ENCODE results near the gene TBC1D9B.

Gene TBC1D9B

GRCh38 chr5:179860301-179860700, 47.4 kb downstream of the TBC1D9B start:
- no peaks in the 10 kb centered on the region for H3K27me3 ChIP-seq (ENCODE audit: control insufficient read depth in 1 of 2, insufficient read depth in 1 of 2, low read length in 2 of 2)
- H2BK5ac ChIP-seq (ENCODE audit: low read depth, low read length, poor library complexity, severe bottlenecking) = no peak overlapping the region
- peaks cover 26% of the 10 kb centered on the region for H3K79me1 ChIP-seq (replicated peaks; ENCODE audit: low read length, poor library complexity, severe bottlenecking)
- H2AK5ac ChIP-seq (ENCODE audit: low read length, severe bottlenecking) = no peak overlapping the region
- no peak overlapping the region for H2BK120ac ChIP-seq (ENCODE audit: low read depth, low read length)
- no peak overlapping the region for H3K18ac ChIP-seq (ENCODE audit: low read depth in 1 of 2, low read length in 2 of 2)
- no peak for DNase-seq
- H2BK15ac ChIP-seq (ENCODE audit: low read depth, poor library complexity, severe bottlenecking) = no peak overlapping the region
- peak overlapping the region; percentile 97 for H3K9ac ChIP-seq (ENCODE audit: low read length)
- H2BK12ac ChIP-seq (ENCODE audit: low read length in 2 of 2) = no peak overlapping the region
- peaks cover 39 to 42% of the 10 kb centered on the region in 2 experiments for H3K36me3 ChIP-seq (ENCODE audit: control insufficient read depth in 1 of 2, insufficient read depth in 2 of 2, low read depth in 1 of 2, low read length in 2 of 2)
- WGBS = 91% methylated on average over 11 of the region's 11 CpGs
- no peak overlapping the region for H3K14ac ChIP-seq (ENCODE audit: low read length in 2 of 2)
- H3K27ac ChIP-seq (ENCODE audit: low read length, poor library complexity, severe bottlenecking) = no peak overlapping the region
- H3K23ac ChIP-seq (ENCODE audit: low read length in 2 of 2) = no peak overlapping the region
- H3K4me1 ChIP-seq (ENCODE audit: control insufficient read depth, insufficient read depth, low read depth, low read length) = peaks cover 8% of the 10 kb centered on the region
- H3K4me2 ChIP-seq (ENCODE audit: low read length, poor library complexity, severe bottlenecking) = no peak overlapping the region
- no peaks in the 10 kb centered on the region for H3K9me3 ChIP-seq (ENCODE audit: control insufficient read depth, low read length)
- no peak overlapping the region for H2AFZ ChIP-seq (ENCODE audit: low read depth, low read length)
- no peak overlapping the region for H3K4ac ChIP-seq (ENCODE audit: low read depth in 1 of 2, low read length in 2 of 2)
- H3K4me3 ChIP-seq (ENCODE audit: insufficient read depth in 1 of 2, low read depth in 1 of 2, low read length in 2 of 2) = peak overlapping the region in 1 of 2 experiments; percentile 98
- H4K91ac ChIP-seq (ENCODE audit: low read length) = no peak overlapping the region
- no peak overlapping the region for H4K8ac ChIP-seq (ENCODE audit: low read length)

DNA sequence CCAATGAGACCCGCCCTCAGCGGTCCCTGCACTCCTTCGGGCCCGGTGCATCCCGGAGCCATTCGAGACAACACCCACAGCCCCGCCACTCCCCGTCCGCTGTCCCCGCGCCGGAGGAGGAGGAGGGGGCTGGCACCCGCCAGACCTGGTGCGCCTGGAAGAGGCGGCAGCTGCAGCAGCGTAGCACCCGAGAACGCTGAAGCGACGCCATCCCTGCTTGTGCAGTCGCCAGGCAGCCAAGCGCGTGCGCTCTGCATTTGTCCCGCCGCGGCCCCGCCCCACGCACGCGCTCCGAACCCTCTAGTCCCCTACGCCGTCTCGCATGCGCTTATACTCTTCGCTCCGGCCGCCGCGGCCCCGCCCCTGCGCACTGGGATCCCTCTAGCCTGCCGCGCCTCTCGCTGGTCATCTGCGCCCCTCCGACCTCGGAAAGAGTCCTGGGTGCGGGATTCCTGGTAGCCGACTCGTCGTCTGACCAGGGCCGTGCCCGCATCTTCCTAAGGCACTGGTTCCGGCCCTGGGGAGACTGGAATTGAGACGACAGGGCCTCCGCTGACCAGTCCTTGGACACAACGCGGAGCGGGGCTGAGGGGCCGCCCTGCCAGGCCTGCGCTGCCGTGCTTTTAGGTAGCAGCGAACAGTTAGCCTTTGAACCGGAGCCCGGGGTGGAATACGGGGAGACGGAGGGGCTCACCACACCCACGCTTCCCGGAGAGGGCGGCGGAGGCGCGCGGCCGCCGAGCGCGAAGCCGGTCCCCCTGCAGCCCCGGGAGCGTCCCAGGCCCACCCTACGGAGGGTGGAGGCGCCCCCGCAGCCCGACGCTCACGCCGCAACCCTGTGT, 48.9 kb downstream of the TBC1D9B start, which contains the start of gene MRNIP:
MRNIP (minus strand) TSS at position 232 of the 842 bp plus-strand sequence; CDS start at position 211, 21 bp downstream.
- WGBS = 0% methylated on average over 74 of the region's 90 CpGs
- Histone ChIP-seq H3K23ac (ENCODE audit: low read length in 2 of 2) (peak within 1 kb of the TSS in 1 of 2 experiments; percentile 90), H3K4me2 (ENCODE audit: low read length, poor library complexity, severe bottlenecking) (peak within 1 kb of the TSS; percentile 90)

DNA sequence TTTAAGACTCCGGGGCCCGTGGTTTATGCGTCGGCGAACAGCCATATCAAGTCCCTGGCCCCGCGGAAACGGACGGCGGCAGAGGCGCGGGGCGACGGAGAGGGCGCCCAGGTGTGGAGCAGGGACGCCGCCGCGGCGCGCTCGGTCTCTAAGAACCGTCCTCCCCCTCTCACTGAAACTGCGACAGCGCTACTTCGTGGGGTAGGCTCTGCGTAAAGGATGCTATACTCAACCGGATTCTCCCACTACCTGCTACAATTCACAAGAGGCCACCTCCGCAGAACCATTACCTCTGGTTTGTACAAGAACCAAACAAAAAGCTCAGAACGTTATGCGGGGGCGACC, 49.5 kb downstream of the TBC1D9B start:
- Histone ChIP-seq H2BK15ac (ENCODE audit: low read depth, poor library complexity, severe bottlenecking) (no peak overlapping the region), H4K91ac (ENCODE audit: low read length) (no peak overlapping the region), H2BK5ac (ENCODE audit: low read depth, low read length, poor library complexity, severe bottlenecking) (no peak overlapping the region), H3K27ac (ENCODE audit: low read length, poor library complexity, severe bottlenecking) (no peak overlapping the region), H4K8ac (ENCODE audit: low read length) (no peak overlapping the region), H2BK12ac (ENCODE audit: low read length in 2 of 2) (no peak overlapping the region), H3K79me1 (replicated peaks; ENCODE audit: low read length, poor library complexity, severe bottlenecking) (peaks cover 28% of the 10 kb centered on the region), H2AFZ (ENCODE audit: low read depth, low read length) (peak overlapping the region; percentile 58), H3K18ac (ENCODE audit: low read depth in 1 of 2, low read length in 2 of 2) (peak overlapping the region in 1 of 2 experiments; percentile 30), H3K23ac (ENCODE audit: low read length in 2 of 2) (no peak overlapping the region), H3K9me3 (ENCODE audit: control insufficient read depth, low read length) (no peaks in the 10 kb centered on the region), H3K27me3 (ENCODE audit: control insufficient read depth in 1 of 2, insufficient read depth in 1 of 2, low read length in 2 of 2) (no peaks in the 10 kb centered on the region), H3K36me3 (ENCODE audit: control insufficient read depth in 1 of 2, insufficient read depth in 2 of 2, low read depth in 1 of 2, low read length in 2 of 2) (peaks cover 20 to 22% of the 10 kb centered on the region in 2 experiments), H3K4me1 (ENCODE audit: control insufficient read depth, insufficient read depth, low read depth, low read length) (peaks cover 8% of the 10 kb centered on the region), H3K14ac (ENCODE audit: low read length in 2 of 2) (peak overlapping the region in 1 of 2 experiments; percentile 44), H3K9ac (ENCODE audit: low read length) (peak overlapping the region; percentile 97), H3K4ac (ENCODE audit: low read depth in 1 of 2, low read length in 2 of 2) (no peak overlapping the region), H3K4me2 (ENCODE audit: low read length, poor library complexity, severe bottlenecking) (peak overlapping the region; percentile 82), H2AK5ac (ENCODE audit: low read length, severe bottlenecking) (no peak overlapping the region), H2BK120ac (ENCODE audit: low read depth, low read length) (no peak overlapping the region), H3K4me3 (ENCODE audit: insufficient read depth in 1 of 2, low read depth in 1 of 2, low read length in 2 of 2) (peak overlapping the region; percentile 72 to 98)
- DNase-seq = no peak
- under 1% methylated on average over 32 of the region's 32 CpGs for WGBS

More for the DNA sequence above, 48.9 kb downstream of the TBC1D9B start, which contains the start of gene MRNIP:
- H4K8ac ChIP-seq (ENCODE audit: low read length) = peak within 1 kb of the TSS; percentile 92
- H3K14ac ChIP-seq (ENCODE audit: low read length in 2 of 2) = peak within 1 kb of the TSS; percentile 62 to 91
- H2BK5ac ChIP-seq (ENCODE audit: low read depth, low read length, poor library complexity, severe bottlenecking) = no peak within 1 kb of the TSS
- peak within 1 kb of the TSS; percentile 84 for H2AFZ ChIP-seq (ENCODE audit: low read depth, low read length)
- peak within 1 kb of the TSS; percentile 72 to 98 for H3K4me3 ChIP-seq (ENCODE audit: insufficient read depth in 1 of 2, low read depth in 1 of 2, low read length in 2 of 2)
- no peak within 1 kb of the TSS for H2BK12ac ChIP-seq (ENCODE audit: low read length in 2 of 2)
- peak within 1 kb of the TSS; percentile 39 for H2BK15ac ChIP-seq (ENCODE audit: low read depth, poor library complexity, severe bottlenecking)
- H3K36me3 ChIP-seq (ENCODE audit: control insufficient read depth in 1 of 2, insufficient read depth in 2 of 2, low read depth in 1 of 2, low read length in 2 of 2) = peaks cover 25 to 27% of the 10 kb centered on the region in 2 experiments
- peak within 1 kb of the TSS; percentile 68 for H3K27ac ChIP-seq (ENCODE audit: low read length, poor library complexity, severe bottlenecking)
- H3K9me3 ChIP-seq (ENCODE audit: control insufficient read depth, low read length) = no peaks in the 10 kb centered on the region
- peak within 1 kb of the TSS; percentile 92 to 97 for H3K4ac ChIP-seq (ENCODE audit: low read depth in 1 of 2, low read length in 2 of 2)
- H3K4me1 ChIP-seq (ENCODE audit: control insufficient read depth, insufficient read depth, low read depth, low read length) = peaks cover 8% of the 10 kb centered on the region
- no peaks in the 10 kb centered on the region for H3K27me3 ChIP-seq (ENCODE audit: control insufficient read depth in 1 of 2, insufficient read depth in 1 of 2, low read length in 2 of 2)
- peak within 1 kb of the TSS; percentile 90 for H4K91ac ChIP-seq (ENCODE audit: low read length)
- H2BK120ac ChIP-seq (ENCODE audit: low read depth, low read length) = peak within 1 kb of the TSS; percentile 80
- peak within 1 kb of the TSS; percentile 97 for H3K9ac ChIP-seq (ENCODE audit: low read length)
- peaks cover 30% of the 10 kb centered on the region for H3K79me1 ChIP-seq (replicated peaks; ENCODE audit: low read length, poor library complexity, severe bottlenecking)
- H2AK5ac ChIP-seq (ENCODE audit: low read length, severe bottlenecking) = no peak within 1 kb of the TSS
- H3K18ac ChIP-seq (ENCODE audit: low read depth in 1 of 2, low read length in 2 of 2) = peak within 1 kb of the TSS; percentile 94 to 100
- DNase-seq = peak; percentile 96

GRCh38 chr5:179854356-179854755, 53.3 kb downstream of the TBC1D9B start:
- Histone ChIP-seq H2BK15ac (ENCODE audit: low read depth, poor library complexity, severe bottlenecking) (no peak overlapping the region), H3K27me3 (ENCODE audit: control insufficient read depth in 1 of 2, insufficient read depth in 1 of 2, low read length in 2 of 2) (no peaks in the 10 kb centered on the region), H2AK5ac (ENCODE audit: low read length, severe bottlenecking) (no peak overlapping the region), H3K27ac (ENCODE audit: low read length, poor library complexity, severe bottlenecking) (no peak overlapping the region), H2AFZ (ENCODE audit: low read depth, low read length) (no peak overlapping the region), H3K9me3 (ENCODE audit: control insufficient read depth, low read length) (no peaks in the 10 kb centered on the region), H3K4me1 (ENCODE audit: control insufficient read depth, insufficient read depth, low read depth, low read length) (peaks cover 4% of the 10 kb centered on the region), H3K14ac (ENCODE audit: low read length in 2 of 2) (no peak overlapping the region), H2BK120ac (ENCODE audit: low read depth, low read length) (no peak overlapping the region), H3K36me3 (ENCODE audit: control insufficient read depth in 1 of 2, insufficient read depth in 2 of 2, low read depth in 1 of 2, low read length in 2 of 2) (peaks cover 40% of the 10 kb centered on the region in 2 experiments), H3K18ac (ENCODE audit: low read depth in 1 of 2, low read length in 2 of 2) (no peak overlapping the region), H3K9ac (ENCODE audit: low read length) (no peak overlapping the region), H3K4ac (ENCODE audit: low read depth in 1 of 2, low read length in 2 of 2) (no peak overlapping the region), H3K23ac (ENCODE audit: low read length in 2 of 2) (no peak overlapping the region), H3K4me3 (ENCODE audit: insufficient read depth in 1 of 2, low read depth in 1 of 2, low read length in 2 of 2) (no peak overlapping the region), H3K79me1 (replicated peaks; ENCODE audit: low read length, poor library complexity, severe bottlenecking) (peaks cover 29% of the 10 kb centered on the region), H2BK5ac (ENCODE audit: low read depth, low read length, poor library complexity, severe bottlenecking) (no peak overlapping the region), H4K8ac (ENCODE audit: low read length) (no peak overlapping the region), H4K91ac (ENCODE audit: low read length) (no peak overlapping the region), H3K4me2 (ENCODE audit: low read length, poor library complexity, severe bottlenecking) (no peak overlapping the region), H2BK12ac (ENCODE audit: low read length in 2 of 2) (no peak overlapping the region)
- no peak for DNase-seq
- WGBS = 92% methylated on average over 7 of the region's 8 CpGs
